Measurements from ENCODE around the gene RASGRF2. TPM values are rescaled to one million over a fixed set of nuclear protein-coding genes. Genes with fewer than 3 reads are reported as not detected.

The RASGRF2 gene
- total and polyA plus RNA-seq, 2 of the 13 experiments (the other 11 are each of a cell fraction or from before 2014, with no cell fraction given): 23.6 to 29.0 TPM

DNA sequence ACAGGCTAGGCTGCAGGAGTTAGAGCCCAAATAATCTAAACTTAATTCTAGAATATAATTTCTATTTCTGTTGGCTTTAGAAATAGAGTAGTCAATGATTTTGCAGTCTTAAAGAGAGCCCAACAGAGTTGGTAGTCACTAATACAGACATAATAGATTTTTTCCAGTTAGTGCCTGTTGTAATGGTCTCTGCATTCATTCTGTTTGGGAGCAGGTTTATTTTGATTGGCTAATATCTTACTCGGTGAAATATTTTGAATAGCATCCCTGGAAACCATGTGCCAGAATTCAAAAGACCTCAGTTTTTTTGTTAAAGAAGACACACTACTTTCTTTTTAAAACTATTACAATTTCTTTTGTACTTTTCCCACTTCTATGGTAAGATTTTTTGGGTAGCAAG, 107.2 kb downstream of the RASGRF2 start:
- Histone ChIP-seq H2AFZ (ENCODE audit: low read length) (no peak overlapping the region), H3K4me3 (replicated peaks in 1 of 3; ENCODE audit: insufficient read depth in 1 of 3, low read depth in 2 of 3, low read length in 3 of 3) (no peak overlapping the region), H4K20me1 (ENCODE audit: insufficient read depth, low read length) (no peaks in the 10 kb centered on the region), H3K4me2 (ENCODE audit: low read depth, low read length) (no peak overlapping the region), H3K36me3 (replicated peaks in 1 of 2; ENCODE audit: control insufficient read depth in 1 of 2, insufficient read depth in 2 of 2, low read length in 2 of 2) (peaks cover 14 to 47% of the 10 kb centered on the region in 2 experiments), H3K9me3 (ENCODE audit: low read length) (no peaks in the 10 kb centered on the region), H3K27ac (ENCODE audit: extremely low read length, insufficient read depth, low read length) (no peak overlapping the region), H3K27me3 (ENCODE audit: control insufficient read depth in 1 of 2, insufficient read depth in 2 of 2, low read length in 2 of 2) (no peaks in the 10 kb centered on the region), H3K9ac (ENCODE audit: insufficient read depth, low read depth, low read length) (no peak overlapping the region), H3K79me2 (ENCODE audit: insufficient read depth, low read length) (peaks cover 8% of the 10 kb centered on the region), H3K4me1 (ENCODE audit: insufficient read depth, low read length) (no peaks in the 10 kb centered on the region; the same call in 1 of the 2 replicates)
- in situ Hi-C loops (cut with HindIII; ENCODE audit: extremely low pct_ligation_motif_present, low pct_unique_long_range_greater_than_20kb): no loop called here
- intact Hi-C loops (cut with micrococcal nuclease; ENCODE audit: unreplicated experiment): no loop called here
- no peak for FAIRE-seq
- DNase-seq (ENCODE audit: low spot score): no peak
- ChIA-PET CTCF (ENCODE audit: low intra/inter-chr PET ratio, low total read pairs) (no interaction called here), POLR2A (no interaction called here)
- WGBS (ENCODE audit: low lambda C conversion rate): 100% methylated on average over 1 of the region's 1 CpG
- ATAC-seq: no peak
- BruUV-seq (replicated peaks): no TSS peak
- no peak for TF ChIP-seq JARID2 (CRISPR knock-in tag; IDR thresholded peaks at IDR 0.05; ENCODE audit: insufficient replicate concordance)
- TF ChIP-seq, protein P1, sequence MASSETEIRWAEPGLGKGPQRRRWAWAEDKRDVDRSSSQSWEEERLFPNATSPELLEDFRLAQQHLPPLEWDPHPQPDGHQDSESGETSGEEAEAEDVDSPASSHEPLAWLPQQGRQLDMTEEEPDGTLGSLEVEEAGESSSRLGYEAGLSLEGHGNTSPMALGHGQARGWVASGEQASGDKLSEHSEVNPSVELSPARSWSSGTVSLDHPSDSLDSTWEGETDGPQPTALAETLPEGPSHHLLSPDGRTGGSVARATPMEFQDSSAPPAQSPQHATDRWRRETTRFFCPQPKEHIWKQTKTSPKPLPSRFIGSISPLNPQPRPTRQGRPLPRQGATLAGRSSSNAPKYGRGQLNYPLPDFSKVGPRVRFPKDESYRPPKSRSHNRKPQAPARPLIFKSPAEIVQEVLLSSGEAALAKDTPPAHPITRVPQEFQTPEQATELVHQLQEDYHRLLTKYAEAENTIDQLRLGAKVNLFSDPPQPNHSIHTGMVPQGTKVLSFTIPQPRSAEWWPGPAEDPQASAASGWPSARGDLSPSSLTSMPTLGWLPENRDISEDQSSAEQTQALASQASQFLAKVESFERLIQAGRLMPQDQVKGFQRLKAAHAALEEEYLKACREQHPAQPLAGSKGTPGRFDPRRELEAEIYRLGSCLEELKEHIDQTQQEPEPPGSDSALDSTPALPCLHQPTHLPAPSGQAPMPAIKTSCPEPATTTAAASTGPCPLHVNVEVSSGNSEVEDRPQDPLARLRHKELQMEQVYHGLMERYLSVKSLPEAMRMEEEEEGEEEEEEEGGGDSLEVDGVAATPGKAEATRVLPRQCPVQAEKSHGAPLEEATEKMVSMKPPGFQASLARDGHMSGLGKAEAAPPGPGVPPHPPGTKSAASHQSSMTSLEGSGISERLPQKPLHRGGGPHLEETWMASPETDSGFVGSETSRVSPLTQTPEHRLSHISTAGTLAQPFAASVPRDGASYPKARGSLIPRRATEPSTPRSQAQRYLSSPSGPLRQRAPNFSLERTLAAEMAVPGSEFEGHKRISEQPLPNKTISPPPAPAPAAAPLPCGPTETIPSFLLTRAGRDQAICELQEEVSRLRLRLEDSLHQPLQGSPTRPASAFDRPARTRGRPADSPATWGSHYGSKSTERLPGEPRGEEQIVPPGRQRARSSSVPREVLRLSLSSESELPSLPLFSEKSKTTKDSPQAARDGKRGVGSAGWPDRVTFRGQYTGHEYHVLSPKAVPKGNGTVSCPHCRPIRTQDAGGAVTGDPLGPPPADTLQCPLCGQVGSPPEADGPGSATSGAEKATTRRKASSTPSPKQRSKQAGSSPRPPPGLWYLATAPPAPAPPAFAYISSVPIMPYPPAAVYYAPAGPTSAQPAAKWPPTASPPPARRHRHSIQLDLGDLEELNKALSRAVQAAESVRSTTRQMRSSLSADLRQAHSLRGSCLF (CRISPR knock-in tag; IDR thresholded peaks at IDR 0.05; ENCODE audit: borderline replicate concordance): no peak
- no peak for TF ChIP-seq ZNF878 (CRISPR knock-in tag; IDR thresholded peaks at IDR 0.05)
- no peak for TF ChIP-seq KMT2B (CRISPR knock-in tag; IDR thresholded peaks at IDR 0.05)
- TF ChIP-seq, protein P2, sequence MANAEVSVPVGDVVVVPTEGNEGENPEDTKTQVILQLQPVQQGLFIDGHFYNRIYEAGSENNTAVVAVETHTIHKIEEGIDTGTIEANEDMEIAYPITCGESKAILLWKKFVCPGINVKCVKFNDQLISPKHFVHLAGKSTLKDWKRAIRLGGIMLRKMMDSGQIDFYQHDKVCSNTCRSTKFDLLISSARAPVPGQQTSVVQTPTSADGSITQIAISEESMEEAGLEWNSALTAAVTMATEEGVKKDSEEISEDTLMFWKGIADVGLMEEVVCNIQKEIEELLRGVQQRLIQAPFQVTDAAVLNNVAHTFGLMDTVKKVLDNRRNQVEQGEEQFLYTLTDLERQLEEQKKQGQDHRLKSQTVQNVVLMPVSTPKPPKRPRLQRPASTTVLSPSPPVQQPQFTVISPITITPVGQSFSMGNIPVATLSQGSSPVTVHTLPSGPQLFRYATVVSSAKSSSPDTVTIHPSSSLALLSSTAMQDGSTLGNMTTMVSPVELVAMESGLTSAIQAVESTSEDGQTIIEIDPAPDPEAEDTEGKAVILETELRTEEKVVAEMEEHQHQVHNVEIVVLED (CRISPR knock-in tag; IDR thresholded peaks at IDR 0.05; ENCODE audit: borderline replicate concordance): no peak
- TF ChIP-seq ISL2 (CRISPR knock-in tag; IDR thresholded peaks at IDR 0.05): no peak
- no peak for TF ChIP-seq EHMT2 (IDR thresholded peaks at IDR 0.05; ENCODE audit: borderline replicate concordance, low read depth, low read length)
- TF ChIP-seq, protein P3, sequence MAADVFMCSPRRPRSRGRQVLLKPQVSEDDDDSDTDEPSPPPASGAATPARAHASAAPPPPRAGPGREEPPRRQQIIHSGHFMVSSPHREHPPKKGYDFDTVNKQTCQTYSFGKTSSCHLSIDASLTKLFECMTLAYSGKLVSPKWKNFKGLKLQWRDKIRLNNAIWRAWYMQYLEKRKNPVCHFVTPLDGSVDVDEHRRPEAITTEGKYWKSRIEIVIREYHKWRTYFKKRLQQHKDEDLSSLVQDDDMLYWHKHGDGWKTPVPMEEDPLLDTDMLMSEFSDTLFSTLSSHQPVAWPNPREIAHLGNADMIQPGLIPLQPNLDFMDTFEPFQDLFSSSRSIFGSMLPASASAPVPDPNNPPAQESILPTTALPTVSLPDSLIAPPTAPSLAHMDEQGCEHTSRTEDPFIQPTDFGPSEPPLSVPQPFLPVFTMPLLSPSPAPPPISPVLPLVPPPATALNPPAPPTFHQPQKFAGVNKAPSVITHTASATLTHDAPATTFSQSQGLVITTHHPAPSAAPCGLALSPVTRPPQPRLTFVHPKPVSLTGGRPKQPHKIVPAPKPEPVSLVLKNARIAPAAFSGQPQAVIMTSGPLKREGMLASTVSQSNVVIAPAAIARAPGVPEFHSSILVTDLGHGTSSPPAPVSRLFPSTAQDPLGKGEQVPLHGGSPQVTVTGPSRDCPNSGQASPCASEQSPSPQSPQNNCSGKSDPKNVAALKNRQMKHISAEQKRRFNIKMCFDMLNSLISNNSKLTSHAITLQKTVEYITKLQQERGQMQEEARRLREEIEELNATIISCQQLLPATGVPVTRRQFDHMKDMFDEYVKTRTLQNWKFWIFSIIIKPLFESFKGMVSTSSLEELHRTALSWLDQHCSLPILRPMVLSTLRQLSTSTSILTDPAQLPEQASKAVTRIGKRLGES (CRISPR knock-in tag; IDR thresholded peaks at IDR 0.05; ENCODE audit: borderline replicate concordance): no peak
- TF ChIP-seq, protein P4, sequence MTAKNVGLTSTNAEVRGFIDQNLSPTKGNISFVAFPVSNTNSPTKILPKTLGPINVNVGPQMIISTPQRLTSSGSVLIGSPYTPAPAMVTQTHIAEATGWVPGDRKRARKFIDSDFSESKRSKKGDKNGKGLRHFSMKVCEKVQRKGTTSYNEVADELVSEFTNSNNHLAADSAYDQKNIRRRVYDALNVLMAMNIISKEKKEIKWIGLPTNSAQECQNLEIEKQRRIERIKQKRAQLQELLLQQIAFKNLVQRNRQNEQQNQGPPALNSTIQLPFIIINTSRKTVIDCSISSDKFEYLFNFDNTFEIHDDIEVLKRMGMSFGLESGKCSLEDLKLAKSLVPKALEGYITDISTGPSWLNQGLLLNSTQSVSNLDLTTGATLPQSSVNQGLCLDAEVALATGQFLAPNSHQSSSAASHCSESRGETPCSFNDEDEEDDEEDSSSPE (CRISPR knock-in tag; IDR thresholded peaks at IDR 0.05): no peak
- TF ChIP-seq CHCHD3 (CRISPR knock-in tag; IDR thresholded peaks at IDR 0.05): no peak
- TF ChIP-seq ZNF737 (CRISPR knock-in tag; IDR thresholded peaks at IDR 0.05; ENCODE audit: borderline replicate concordance): no peak
- no peak for TF ChIP-seq ZNF577 (CRISPR knock-in tag; IDR thresholded peaks at IDR 0.05; ENCODE audit: borderline replicate concordance, low read depth)
- TF ChIP-seq MED8 (CRISPR knock-in tag; IDR thresholded peaks at IDR 0.05; ENCODE audit: insufficient replicate concordance): no peak
- TF ChIP-seq ZNF329 (CRISPR knock-in tag; IDR thresholded peaks at IDR 0.05; ENCODE audit: low read depth): no peak

All from HepG2 (cell line).